Measurements from ENCODE around the gene UBE2V1. TPM values are rescaled to one million over a fixed set of nuclear protein-coding genes. Genes with fewer than 3 reads are reported as not detected.

UBE2V1 gene
- total RNA-seq, 1 donor from 2014 or later, result 79.8 TPM

DNA sequence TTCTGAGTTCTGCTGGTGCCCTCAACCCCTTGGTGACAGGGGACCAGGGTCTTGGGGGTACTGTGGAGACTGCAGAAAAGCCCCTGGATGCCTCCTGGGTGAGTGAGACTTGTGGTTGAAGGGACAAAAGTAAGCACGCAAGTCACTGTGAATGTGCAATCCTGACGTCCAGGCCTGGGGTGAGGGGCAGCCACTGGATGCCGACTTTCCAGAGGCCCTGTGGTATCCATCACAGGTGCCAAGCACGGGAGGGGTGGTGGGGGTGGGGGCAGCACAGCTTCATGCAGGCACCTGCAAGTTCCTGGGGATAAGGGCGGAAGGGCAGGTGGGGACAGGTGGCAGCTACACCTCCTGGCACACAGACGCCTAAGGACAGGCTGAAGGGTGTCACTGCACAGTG is 20.1 kb upstream of the UBE2V1 start:
- Mint-ChIP-seq H3K4me3 (ENCODE audit: unreplicated experiment) (no peak overlapping the region), H3K36me3 (ENCODE audit: low read depth) (peaks cover 15% of the 10 kb centered on the region), H3K9me3 (ENCODE audit: low read depth) (no peaks in the 10 kb centered on the region), H3K4me1 (ENCODE audit: low read depth) (peaks cover 36% of the 10 kb centered on the region), H3K27ac (ENCODE audit: unreplicated experiment) (no peak overlapping the region), H3K27me3 (ENCODE audit: low read depth) (no peaks in the 10 kb centered on the region)
- DNase-seq (ENCODE audit: low spot score), result no peak
- no peak for TF ChIP-seq CTCF (IDR thresholded peaks at IDR 0.05)

DNA sequence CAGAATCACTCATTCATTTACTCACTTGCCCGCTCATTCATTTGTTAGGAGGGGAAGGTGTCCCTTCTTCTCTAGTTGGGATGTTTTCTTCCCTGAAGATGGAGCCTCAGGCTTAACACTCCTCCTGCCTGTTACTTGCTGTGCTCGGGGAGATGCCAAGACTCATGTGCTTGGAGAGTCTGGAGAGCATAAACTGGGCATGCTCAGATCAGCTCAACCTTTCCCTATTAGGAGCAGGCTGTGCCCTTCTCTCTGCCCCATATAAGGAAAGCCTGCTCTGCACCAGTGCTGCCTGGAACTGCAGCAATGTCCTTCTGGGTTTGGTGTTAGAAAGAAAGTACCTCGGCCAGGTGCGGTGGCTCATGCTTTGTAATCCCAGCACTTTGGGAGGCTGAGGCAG is 18.0 kb upstream of the UBE2V1 start:
- Mint-ChIP-seq H3K27ac (ENCODE audit: unreplicated experiment) (peak overlapping the region; percentile 66), H3K9me3 (ENCODE audit: low read depth) (no peaks in the 10 kb centered on the region), H3K4me3 (ENCODE audit: unreplicated experiment) (no peak overlapping the region), H3K36me3 (ENCODE audit: low read depth) (peaks cover 24% of the 10 kb centered on the region), H3K4me1 (ENCODE audit: low read depth) (peaks cover 23% of the 10 kb centered on the region), H3K27me3 (ENCODE audit: low read depth) (no peaks in the 10 kb centered on the region)
- TF ChIP-seq CTCF (IDR thresholded peaks at IDR 0.05), result no peak
- no peak for DNase-seq (ENCODE audit: low spot score)

- Mint-ChIP-seq H3K4me1 (ENCODE audit: low read depth) (peaks cover 23% of the 10 kb centered on the region), H3K9me3 (ENCODE audit: low read depth) (no peaks in the 10 kb centered on the region), H3K27me3 (ENCODE audit: low read depth) (no peaks in the 10 kb centered on the region), H3K36me3 (ENCODE audit: low read depth) (peaks cover 26% of the 10 kb centered on the region), H3K27ac (ENCODE audit: unreplicated experiment) (peak overlapping the region; percentile 8), H3K4me3 (ENCODE audit: unreplicated experiment) (peak overlapping the region; percentile 4)
- TF ChIP-seq CTCF (IDR thresholded peaks at IDR 0.05), result no peak
- no peak for DNase-seq (ENCODE audit: low spot score)
Observed at GRCh38 chr20:50130356-50130723, 17.4 kb upstream of the UBE2V1 start.

- TF ChIP-seq CTCF (IDR thresholded peaks at IDR 0.05), result no peak
- DNase-seq (ENCODE audit: low spot score), result no peak
- H3K4me1 Mint-ChIP-seq (ENCODE audit: low read depth), result peaks cover 23% of the 10 kb centered on the region
Observed at GRCh38 chr20:50129662-50130355, 16.9 kb upstream of the UBE2V1 start.

DNA sequence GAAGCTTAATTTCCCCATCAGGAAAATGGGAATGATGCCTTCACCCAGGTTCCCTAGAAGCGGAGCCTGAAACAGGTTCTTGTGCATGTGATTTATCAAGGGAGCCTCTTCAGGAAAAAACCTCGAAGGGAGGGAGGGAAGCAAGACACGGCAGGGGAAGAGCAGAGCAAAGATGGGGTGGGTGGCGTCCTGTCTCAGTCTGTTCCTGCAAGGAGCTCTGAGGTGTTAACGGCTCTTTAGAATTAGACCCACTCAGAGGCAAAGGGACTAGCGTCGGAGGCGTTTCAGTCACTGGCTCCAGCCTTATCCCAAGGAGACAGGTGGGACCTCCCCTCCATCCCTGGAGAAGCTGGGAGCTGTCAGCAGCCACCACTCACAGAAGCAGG is 15.6 kb upstream of the UBE2V1 start:
- peaks cover 23% of the 10 kb centered on the region for H3K4me1 Mint-ChIP-seq (ENCODE audit: low read depth)
- TF ChIP-seq CTCF (IDR thresholded peaks at IDR 0.05), result no peak
- no peaks in the 10 kb centered on the region for H3K9me3 Mint-ChIP-seq (ENCODE audit: low read depth)
- no peak for DNase-seq (ENCODE audit: low spot score)
- H3K36me3 Mint-ChIP-seq (ENCODE audit: low read depth), result peaks cover 40% of the 10 kb centered on the region
- H3K4me3 Mint-ChIP-seq (ENCODE audit: unreplicated experiment), result no peak overlapping the region
- no peaks in the 10 kb centered on the region for H3K27me3 Mint-ChIP-seq (ENCODE audit: low read depth)
- no peak overlapping the region for H3K27ac Mint-ChIP-seq (ENCODE audit: unreplicated experiment)

More at GRCh38 chr20:50129662-50130355, 16.9 kb upstream of the UBE2V1 start:
- Mint-ChIP-seq H3K9me3 (ENCODE audit: low read depth) (no peaks in the 10 kb centered on the region), H3K4me3 (ENCODE audit: unreplicated experiment) (no peak overlapping the region), H3K36me3 (ENCODE audit: low read depth) (peaks cover 31% of the 10 kb centered on the region), H3K27me3 (ENCODE audit: low read depth) (no peaks in the 10 kb centered on the region), H3K27ac (ENCODE audit: unreplicated experiment) (peak overlapping the region; percentile 8)
